Right atrium auricular region (tissue), 2 donors: ENCODE data around the gene ARVCF. TPM values are rescaled to one million over a fixed set of nuclear protein-coding genes. Genes with fewer than 3 reads are reported as not detected.
A peak's percentile ranks its signal among the peaks of the same experiment; 100 is the strongest.

Experiments
- DNase-seq: peaks from one replicate; pipeline ENCODE4 v3.0.0-alpha.2; 2019; ENCODE audit warnings: low spot score
- H3K27ac ChIP-seq, 2 donors: fragments of 200-600 bp; sonication (generic); 1 replicate in 1 of 2; 2 replicates in 1 of 2; pipeline ENCODE4 v1.5.1; 2016 to 2019
- H3K27me3 ChIP-seq, 2 donors: fragments of 200-600 bp; sonication (generic); one replicate each; pipeline versions ENCODE4 v1.5.1 to v1.6.0; 2017 to 2019
- H3K36me3 ChIP-seq: fragments of 200-600 bp; sonication (generic); one replicate; pipeline ENCODE4 v1.5.1; 2016
- H3K4me1 ChIP-seq, 2 donors: fragments of 200-600 bp; sonication (generic); one replicate each; pipeline versions ENCODE4 v1.5.1 to v1.6.0; 2017 to 2019
- H3K4me3 ChIP-seq, 2 donors: fragments of 200-600 bp; sonication (generic); 1 replicate in 1 of 2; 2 replicates in 1 of 2; pipeline ENCODE4 v1.5.1; 2017 to 2019; ENCODE audit warnings: mild to moderate bottlenecking in 1 of 2, moderate library complexity in 1 of 2
- H3K9me3 ChIP-seq, 2 donors: fragments of 200-600 bp; sonication (generic); one replicate each; pipeline ENCODE4 v1.5.1; 2019
- CTCF ChIP-seq, 2 donors: fragments of 200-600 bp; sonication (generic); IDR thresholded peaks; one replicate each; pipeline ENCODE4 v1.5.1; 2019; ENCODE audit warnings: antibody characterized with exemption in 2 of 2
- total RNA-seq, 2 donors: library from RNA; depleted of rRNA; stranded (reverse); fragments of >200 nt; gene quantifications; one replicate each; pipeline ENCODE4 v1.1.0, GENCODE V29; 2016

Gene ARVCF
- total RNA-seq, 2 donors from 2014 or later = 16.7 to 35.8 TPM

GRCh38 chr22:19984201-19984753, 32.3 kb downstream of the ARVCF start:
- TF ChIP-seq CTCF (IDR thresholded peaks at IDR 0.05) = no peak
- peaks cover 0 to 49% of the 10 kb centered on the region in 2 donors for H3K4me1 ChIP-seq
- no peak for DNase-seq
- H3K4me3 ChIP-seq = no peak overlapping the region
- peaks cover 24% of the 10 kb centered on the region for H3K36me3 ChIP-seq
- H3K9me3 ChIP-seq = no peaks in the 10 kb centered on the region
- H3K27me3 ChIP-seq = no peaks in the 10 kb centered on the region
- H3K27ac ChIP-seq = peak overlapping the region; percentile 76 to 97

GRCh38 chr22:19983741-19984140, 32.9 kb downstream of the ARVCF start:
- Histone ChIP-seq H3K9me3 (no peaks in the 10 kb centered on the region), H3K36me3 (peaks cover 29% of the 10 kb centered on the region), H3K4me1 (peaks cover 0 to 49% of the 10 kb centered on the region in 2 donors), H3K4me3 (no peak overlapping the region), H3K27me3 (no peaks in the 10 kb centered on the region), H3K27ac (peak overlapping the region; percentile 76 to 97)
- no peak for TF ChIP-seq CTCF (IDR thresholded peaks at IDR 0.05)
- DNase-seq = no peak

GRCh38 chr22:19982991-19983578, 33.5 kb downstream of the ARVCF start:
- H3K9me3 ChIP-seq = no peaks in the 10 kb centered on the region
- no peaks in the 10 kb centered on the region for H3K27me3 ChIP-seq
- no peak for TF ChIP-seq CTCF (IDR thresholded peaks at IDR 0.05)
- no peak overlapping the region for H3K4me3 ChIP-seq
- H3K4me1 ChIP-seq = peaks cover 0 to 49% of the 10 kb centered on the region in 2 donors
- no peak for DNase-seq
- H3K27ac ChIP-seq = peak overlapping the region; percentile 76 to 97
- peaks cover 36% of the 10 kb centered on the region for H3K36me3 ChIP-seq

- DNase-seq = no peak
- no peaks in the 10 kb centered on the region for H3K9me3 ChIP-seq
- peaks cover 37% of the 10 kb centered on the region for H3K36me3 ChIP-seq
- TF ChIP-seq CTCF (IDR thresholded peaks at IDR 0.05) = no peak
- peaks cover 0 to 44% of the 10 kb centered on the region in 2 donors for H3K4me1 ChIP-seq
- H3K27ac ChIP-seq = peak overlapping the region; percentile 76 to 97
- H3K4me3 ChIP-seq = no peak overlapping the region
- no peaks in the 10 kb centered on the region for H3K27me3 ChIP-seq
These were observed 34.4 kb downstream of the ARVCF start for GRCh38 chr22:19981961-19982920.

- no peak overlapping the region for H3K27ac ChIP-seq
- DNase-seq = no peak
- peaks cover 0 to 40% of the 10 kb centered on the region in 2 donors for H3K4me1 ChIP-seq
- no peak for TF ChIP-seq CTCF (IDR thresholded peaks at IDR 0.05)
- peaks cover 37% of the 10 kb centered on the region for H3K36me3 ChIP-seq
- H3K4me3 ChIP-seq = no peak overlapping the region
- H3K9me3 ChIP-seq = no peaks in the 10 kb centered on the region
- no peaks in the 10 kb centered on the region for H3K27me3 ChIP-seq
These were observed 35.3 kb downstream of the ARVCF start for GRCh38 chr22:19981171-19981960.
